H9 (cell line): ENCODE data around the gene SLC45A1. TPM values are rescaled to one million over a fixed set of nuclear protein-coding genes. Genes with fewer than 3 reads are reported as not detected.

ENCODE experiments used
- DNase-seq: peaks from one replicate; pipeline ENCODE4 v3.0.0-alpha.2; 2017
- H2AFZ ChIP-seq: one replicate; pipeline ENCODE4 v1.6.1; 2013; ENCODE audit warnings: mild to moderate bottlenecking, low read length, control low read depth, moderate library complexity
- H2AK5ac ChIP-seq: 2 replicates; pipeline ENCODE4 v1.6.1; 2013; ENCODE audit warnings: low read length, control low read depth, mixed read lengths; ENCODE audit not compliant: insufficient read length
- H2BK120ac ChIP-seq: one replicate; pipeline ENCODE4 v1.6.1; 2013; ENCODE audit warnings: low read depth, mild to moderate bottlenecking, low read length, control low read depth, inconsistent platforms; ENCODE audit not compliant: poor library complexity, severe bottlenecking
- H2BK12ac ChIP-seq: 2 replicates; pipeline ENCODE4 v1.6.1; 2013; ENCODE audit warnings: low read length, control low read depth, mixed read lengths, low read depth; ENCODE audit not compliant: insufficient read length
- H2BK15ac ChIP-seq: 2 replicates; pipeline ENCODE4 v1.6.1; 2013; ENCODE audit warnings: low read depth, low read length, control low read depth
- H2BK20ac ChIP-seq: one replicate; pipeline ENCODE4 v1.6.1; 2013; ENCODE audit warnings: low read depth, mild to moderate bottlenecking, low read length, control low read depth, inconsistent platforms; ENCODE audit not compliant: poor library complexity, severe bottlenecking
- H2BK5ac ChIP-seq: 2 replicates; pipeline ENCODE4 v1.6.1; 2013; ENCODE audit warnings: low read length, control low read depth, mixed read lengths; ENCODE audit not compliant: insufficient read length
- H3K14ac ChIP-seq: 2 replicates; pipeline ENCODE4 v1.6.1; 2013; ENCODE audit warnings: low read length, control low read depth; ENCODE audit not compliant: insufficient read depth
- H3K18ac ChIP-seq: 2 replicates; pipeline ENCODE4 v1.6.1; 2013; ENCODE audit warnings: low read depth, mild to moderate bottlenecking, mixed read lengths, low read length, control low read depth; ENCODE audit not compliant: insufficient read length
- H3K23ac ChIP-seq: 2 replicates; pipeline ENCODE4 v1.6.1; 2013; ENCODE audit warnings: low read length, control low read depth, mixed read lengths, low read depth; ENCODE audit not compliant: insufficient read length
- H3K23me2 ChIP-seq: 2 replicates; pipeline ENCODE4 v1.6.1; 2013; ENCODE audit warnings: low read depth, mild to moderate bottlenecking, mixed read lengths, low read length, control low read depth; ENCODE audit not compliant: insufficient read length, poor library complexity, severe bottlenecking
- H3K27ac ChIP-seq: 2 replicates; pipeline ENCODE4 v1.5.1; 2013; ENCODE audit warnings: low read length, control low read depth, mixed read lengths, low read depth; ENCODE audit not compliant: insufficient read length
- H3K27me3 ChIP-seq: 2 replicates; pipeline ENCODE4 v1.6.1; 2013; ENCODE audit warnings: low read length, control low read depth, inconsistent platforms; ENCODE audit not compliant: insufficient read depth
- H3K4ac ChIP-seq: 2 replicates; pipeline ENCODE4 v1.6.1; 2013; ENCODE audit warnings: low read depth, mild to moderate bottlenecking, control low read depth, inconsistent platforms, low read length, moderate library complexity
- H3K4me1 ChIP-seq: 2 replicates; pipeline ENCODE4 v1.6.1; 2013; ENCODE audit warnings: low read length, control low read depth, inconsistent platforms; ENCODE audit not compliant: insufficient read depth
- H3K4me2 ChIP-seq: 2 replicates; pipeline ENCODE4 v1.6.1; 2013; ENCODE audit warnings: low read length, control low read depth, mixed read lengths; ENCODE audit not compliant: insufficient read length, insufficient read depth
- H3K56ac ChIP-seq: 2 replicates; pipeline ENCODE4 v1.6.1; 2013; ENCODE audit warnings: low read depth, mild to moderate bottlenecking, mixed read lengths, low read length, control low read depth; ENCODE audit not compliant: insufficient read length
- H3K79me1 ChIP-seq: 2 replicates; pipeline ENCODE4 v1.6.1; 2013; ENCODE audit warnings: low read depth, mild to moderate bottlenecking, moderate library complexity, low read length, control low read depth, inconsistent platforms; ENCODE audit not compliant: insufficient read depth, poor library complexity, severe bottlenecking
- H3K79me2 ChIP-seq: 2 replicates; pipeline ENCODE4 v1.6.1; 2013; ENCODE audit warnings: low read length, control low read depth, inconsistent platforms; ENCODE audit not compliant: insufficient read depth
- H3K9ac ChIP-seq: 2 replicates; pipeline ENCODE4 v1.6.1; 2013; ENCODE audit warnings: low read length, control low read depth, mixed read lengths; ENCODE audit not compliant: insufficient read length; ENCODE audit errors: extremely low read depth
- H3K9me3 ChIP-seq: one replicate; pipeline ENCODE4 v1.6.1; 2013; ENCODE audit warnings: low read depth, low read length, inconsistent platforms; ENCODE audit not compliant: control insufficient read depth
- H3T11ph ChIP-seq: one replicate; pipeline ENCODE4 v1.6.1; 2013; ENCODE audit warnings: mild to moderate bottlenecking, low read length, control low read depth, inconsistent platforms
- H4K20me1 ChIP-seq: one replicate; pipeline ENCODE4 v1.6.1; 2013; ENCODE audit not compliant: control insufficient read depth, insufficient read length, insufficient read depth
- H4K5ac ChIP-seq: 2 replicates; pipeline ENCODE4 v1.6.1; 2013; ENCODE audit warnings: low read depth, mild to moderate bottlenecking, mixed read lengths, low read length, control low read depth; ENCODE audit not compliant: insufficient read length
- H4K8ac ChIP-seq: replicated peaks from 2 replicates; pipeline ENCODE4 v1.6.1; 2013; ENCODE audit warnings: low read length, control low read depth, mixed read lengths, low read depth; ENCODE audit not compliant: insufficient read length
- H4K91ac ChIP-seq: 2 replicates; pipeline ENCODE4 v1.6.1; 2013; ENCODE audit warnings: low read depth, mild to moderate bottlenecking, moderate library complexity, mixed read lengths, low read length, control low read depth; ENCODE audit not compliant: insufficient read length
- H3K27ac Mint-ChIP-seq, 3 experiments: 2 replicates in 2 of 3; 3 replicates in 1 of 3; pipeline ENCODE4 v1.8.0; 2020 to 2021; ENCODE audit warnings: mixed read lengths in 3 of 3, mild to moderate bottlenecking in 1 of 3, moderate library complexity in 1 of 3
- H3K27me3 Mint-ChIP-seq: 2 replicates; pipeline ENCODE4 v1.8.0; 2021; ENCODE audit warnings: low read depth, mild to moderate bottlenecking, moderate library complexity, mixed read lengths
- H3K36me3 Mint-ChIP-seq, 3 experiments: 2 replicates in 2 of 3; 3 replicates in 1 of 3; pipeline ENCODE4 v1.8.0; 2020 to 2021; ENCODE audit warnings: low read depth in 3 of 3, mixed read lengths in 3 of 3; ENCODE audit not compliant: insufficient read depth in 1 of 3
- H3K4me1 Mint-ChIP-seq, 2 experiments: 2 replicates each; pipeline ENCODE4 v1.8.0; 2020; ENCODE audit warnings: mixed read lengths in 2 of 2
- H3K4me3 Mint-ChIP-seq, 2 experiments: 2 replicates in 1 of 2; 3 replicates in 1 of 2; pipeline ENCODE4 v1.8.0; 2020 to 2021; ENCODE audit warnings: mild to moderate bottlenecking in 2 of 2, mixed read lengths in 2 of 2, moderate library complexity in 1 of 2
- H3K9me3 Mint-ChIP-seq, 2 experiments: 2 replicates in 1 of 2; 3 replicates in 1 of 2; pipeline ENCODE4 v1.8.0; 2020; ENCODE audit warnings: mild to moderate bottlenecking in 2 of 2, mixed read lengths in 2 of 2, moderate library complexity in 1 of 2
- WGBS: extraction: QIAGEN DNeasy Blood & Tissue Kit; methylation state at CpG from one replicate; pipeline ENCODE4 v1.1.7; 2013; ENCODE audit warnings: missing lambda C conversion rate, low lambda C conversion rate, mixed read lengths; ENCODE audit not compliant: insufficient read length; ENCODE audit errors: extremely low coverage; 5-methylcytosine and 5-hydroxymethylcytosine counted together
- total RNA-seq: library from RNA; stranded (reverse); gene quantifications from 2 replicates; pipeline ENCODE4 v1.2.1, GENCODE V29; 2021
- TF ChIP-seq, protein P1 (sequence below): fragments of 200-600 bp; sonication (generic); conservative IDR thresholded peaks from 3 replicates; pipeline ENCODE4 v1.8.0; 2021; ENCODE audit warnings: antibody characterized with exemption, mild to moderate bottlenecking

SLC45A1 gene
- total RNA-seq, 1 experiment from 2014 or later, result 0.63 TPM

DNA sequence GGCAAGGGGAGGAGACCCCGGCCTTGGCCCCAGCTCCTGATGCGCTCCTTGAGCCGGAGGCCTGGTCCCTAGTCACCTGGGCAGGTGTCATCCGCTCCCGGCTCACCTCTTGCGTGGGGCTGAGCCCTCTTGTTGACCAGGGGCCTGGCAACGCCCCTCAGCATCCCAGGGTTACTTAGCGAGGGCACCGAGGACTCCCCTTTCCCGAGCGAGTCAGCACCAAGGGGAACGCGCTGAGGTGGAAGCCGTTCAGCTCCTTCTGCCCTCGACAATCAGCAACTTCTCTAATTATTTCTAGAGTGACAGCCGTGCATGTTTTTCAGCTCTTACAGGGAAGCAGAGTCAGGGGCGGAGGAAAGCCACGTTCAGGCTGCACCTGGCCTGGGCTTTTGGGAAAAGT lies 522 bp downstream of the SLC45A1 start:
- no peak overlapping the region for H3K18ac ChIP-seq
- no peak for DNase-seq
- no peak overlapping the region for H4K8ac ChIP-seq
- H3K79me1 ChIP-seq, result no peaks in the 10 kb centered on the region
- Mint-ChIP-seq H3K36me3 (no peaks in the 10 kb centered on the region; a peak in 1 of 7 replicates), H3K9me3 (peaks cover 2 to 3% of the 10 kb centered on the region in 2 experiments; a peak in 1 of 5 replicates), H3K27me3 (peaks cover 48% of the 10 kb centered on the region), H3K27ac (no peak overlapping the region), H3K4me1 (peaks cover 26 to 35% of the 10 kb centered on the region in 2 experiments), H3K4me3 (peak overlapping the region; percentile 57 to 78)
- no peak overlapping the region for H3K56ac ChIP-seq
- no peak overlapping the region for H2AK5ac ChIP-seq
- no peak overlapping the region for H3K9ac ChIP-seq
- no peaks in the 10 kb centered on the region for H3K79me2 ChIP-seq
- peaks cover 10% of the 10 kb centered on the region for H3K23me2 ChIP-seq
- no peak overlapping the region for H3K4ac ChIP-seq
- no peak overlapping the region for H3T11ph ChIP-seq
- no peak overlapping the region for H2BK15ac ChIP-seq
- no peaks in the 10 kb centered on the region for H3K9me3 ChIP-seq
- no peak overlapping the region for H2BK5ac ChIP-seq
- no peak overlapping the region for H4K91ac ChIP-seq
- peaks cover 4% of the 10 kb centered on the region; the same call in 1 of the 2 replicates for H3K4me1 ChIP-seq
- H3K27ac ChIP-seq, result no peak overlapping the region
- no peak overlapping the region for H2BK20ac ChIP-seq
- H3K4me2 ChIP-seq, result peak overlapping the region; percentile 42
- no peak overlapping the region for H2BK120ac ChIP-seq
- no peak overlapping the region for H3K14ac ChIP-seq
- H4K20me1 ChIP-seq, result no peaks in the 10 kb centered on the region
- H4K5ac ChIP-seq, result no peak overlapping the region
- H2BK12ac ChIP-seq, result no peak overlapping the region
- TF ChIP-seq, protein P1, sequence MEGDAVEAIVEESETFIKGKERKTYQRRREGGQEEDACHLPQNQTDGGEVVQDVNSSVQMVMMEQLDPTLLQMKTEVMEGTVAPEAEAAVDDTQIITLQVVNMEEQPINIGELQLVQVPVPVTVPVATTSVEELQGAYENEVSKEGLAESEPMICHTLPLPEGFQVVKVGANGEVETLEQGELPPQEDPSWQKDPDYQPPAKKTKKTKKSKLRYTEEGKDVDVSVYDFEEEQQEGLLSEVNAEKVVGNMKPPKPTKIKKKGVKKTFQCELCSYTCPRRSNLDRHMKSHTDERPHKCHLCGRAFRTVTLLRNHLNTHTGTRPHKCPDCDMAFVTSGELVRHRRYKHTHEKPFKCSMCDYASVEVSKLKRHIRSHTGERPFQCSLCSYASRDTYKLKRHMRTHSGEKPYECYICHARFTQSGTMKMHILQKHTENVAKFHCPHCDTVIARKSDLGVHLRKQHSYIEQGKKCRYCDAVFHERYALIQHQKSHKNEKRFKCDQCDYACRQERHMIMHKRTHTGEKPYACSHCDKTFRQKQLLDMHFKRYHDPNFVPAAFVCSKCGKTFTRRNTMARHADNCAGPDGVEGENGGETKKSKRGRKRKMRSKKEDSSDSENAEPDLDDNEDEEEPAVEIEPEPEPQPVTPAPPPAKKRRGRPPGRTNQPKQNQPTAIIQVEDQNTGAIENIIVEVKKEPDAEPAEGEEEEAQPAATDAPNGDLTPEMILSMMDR, result no peak
- no peak overlapping the region for H3K23ac ChIP-seq
- no CpG with 5 or more reads among the region's 18 CpGs for WGBS
- H3K27me3 ChIP-seq, result no peaks in the 10 kb centered on the region
- no peak overlapping the region for H2AFZ ChIP-seq
